HCT116 (cell line): Measurements from ENCODE around the gene ITPK1.

Experiments used
- EGR1 ChIP-seq: IDR thresholded peaks from 2 replicates; pipeline ENCODE4 v1.6.1; 2012; ENCODE audit warnings: low read depth
- POLR2A ChIP-seq: IDR thresholded peaks from 2 replicates; pipeline ENCODE4 v1.7.0; 2011; ENCODE audit warnings: borderline replicate concordance; ENCODE audit not compliant: insufficient read depth, insufficient read length; ENCODE audit errors: extremely low read depth
- POLR2AphosphoS5 ChIP-seq: IDR thresholded peaks from 2 replicates; pipeline ENCODE4 v1.6.1; 2011; ENCODE audit warnings: mild to moderate bottlenecking, low read depth, low read length, moderate library complexity
- RAD21 ChIP-seq: IDR thresholded peaks from 2 replicates; pipeline ENCODE4 v1.6.1; 2012; ENCODE audit warnings: low read depth, mild to moderate bottlenecking
- SIN3A ChIP-seq: IDR thresholded peaks from 2 replicates; pipeline ENCODE4 v1.6.1; 2012; ENCODE audit warnings: low read depth
- SP1 ChIP-seq: IDR thresholded peaks from 2 replicates; pipeline ENCODE4 v1.6.1; 2012; ENCODE audit warnings: low read depth
- ZFX ChIP-seq: fragments of 450-650 bp; IDR thresholded peaks from 2 replicates; pipeline ENCODE4 v1.6.1; 2017
- ZNF274 ChIP-seq: fragments of 200-500 bp; sonication (Bioruptor generic); IDR thresholded peaks from 2 replicates; pipeline ENCODE4 v1.6.1; 2014; ENCODE audit warnings: mild to moderate bottlenecking, low read depth, low read length, inconsistent platforms
- TF ChIP-seq, protein P1 (sequence below), 3 experiments: fragments of 200-600 bp in 1 of 3; sonication (generic) in 1 of 3; IDR thresholded peaks in 2 of 3; conservative IDR thresholded peaks in 1 of 3; 2 replicates each; pipeline ENCODE4 v1.5.1; 2012 to 2017; ENCODE audit warnings: low read depth in 2 of 3, low read length in 2 of 3, antibody characterized with exemption in 1 of 3, borderline replicate concordance in 1 of 3, control low read depth in 1 of 3, mild to moderate bottlenecking in 1 of 3, mixed read lengths in 1 of 3, mixed run types in 1 of 3, moderate library complexity in 1 of 3; ENCODE audit not compliant: insufficient read depth in 1 of 3
- TF ChIP-seq, protein P2 (sequence below): IDR thresholded peaks from 2 replicates; pipeline ENCODE4 v1.6.1; 2012

DNA sequence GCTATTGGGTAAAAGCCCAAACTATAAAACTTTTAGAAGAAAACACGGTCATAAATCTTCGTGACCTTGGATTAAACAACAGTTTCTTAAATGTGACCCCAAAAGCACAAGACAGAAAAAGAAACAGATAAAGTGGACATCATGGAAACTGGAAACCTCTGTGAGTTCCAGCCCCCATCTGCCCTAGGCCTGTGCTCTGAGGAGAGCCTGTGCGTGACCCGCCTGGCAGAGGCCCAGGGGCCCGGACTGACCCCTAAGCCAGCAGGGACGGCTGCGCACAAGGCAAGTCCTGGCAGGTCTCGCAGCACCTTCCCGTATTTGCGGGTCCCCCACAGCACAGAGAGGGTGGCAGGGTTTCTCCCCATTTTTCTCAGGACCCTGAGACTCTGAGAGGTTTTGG lies 116.8 kb downstream of the ITPK1 start:
- TF ChIP-seq SP1 (no peak), POLR2A (no peak), POLR2AphosphoS5 (no peak), SIN3A (no peak), RAD21 (no peak), ZNF274 (no peak), EGR1 (no peak), ZFX (no peak)
- TF ChIP-seq, protein P1, sequence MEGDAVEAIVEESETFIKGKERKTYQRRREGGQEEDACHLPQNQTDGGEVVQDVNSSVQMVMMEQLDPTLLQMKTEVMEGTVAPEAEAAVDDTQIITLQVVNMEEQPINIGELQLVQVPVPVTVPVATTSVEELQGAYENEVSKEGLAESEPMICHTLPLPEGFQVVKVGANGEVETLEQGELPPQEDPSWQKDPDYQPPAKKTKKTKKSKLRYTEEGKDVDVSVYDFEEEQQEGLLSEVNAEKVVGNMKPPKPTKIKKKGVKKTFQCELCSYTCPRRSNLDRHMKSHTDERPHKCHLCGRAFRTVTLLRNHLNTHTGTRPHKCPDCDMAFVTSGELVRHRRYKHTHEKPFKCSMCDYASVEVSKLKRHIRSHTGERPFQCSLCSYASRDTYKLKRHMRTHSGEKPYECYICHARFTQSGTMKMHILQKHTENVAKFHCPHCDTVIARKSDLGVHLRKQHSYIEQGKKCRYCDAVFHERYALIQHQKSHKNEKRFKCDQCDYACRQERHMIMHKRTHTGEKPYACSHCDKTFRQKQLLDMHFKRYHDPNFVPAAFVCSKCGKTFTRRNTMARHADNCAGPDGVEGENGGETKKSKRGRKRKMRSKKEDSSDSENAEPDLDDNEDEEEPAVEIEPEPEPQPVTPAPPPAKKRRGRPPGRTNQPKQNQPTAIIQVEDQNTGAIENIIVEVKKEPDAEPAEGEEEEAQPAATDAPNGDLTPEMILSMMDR (IDR thresholded peaks at IDR 0.05 in 2 of 3, conservative IDR thresholded peaks at IDR 0.05 in 1 of 3; ENCODE audit: borderline replicate concordance in 1 of 3, insufficient read depth in 1 of 3, low read depth in 2 of 3, low read length in 2 of 3), result no peak
- TF ChIP-seq, protein P2, sequence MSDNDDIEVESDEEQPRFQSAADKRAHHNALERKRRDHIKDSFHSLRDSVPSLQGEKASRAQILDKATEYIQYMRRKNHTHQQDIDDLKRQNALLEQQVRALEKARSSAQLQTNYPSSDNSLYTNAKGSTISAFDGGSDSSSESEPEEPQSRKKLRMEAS, result no peak
